Kidney tubule cell (primary cell): ENCODE results near the gene CMC1.
"Not testable (repeated sequence)": the region's sequence is repeated elsewhere in the genome, so short reads cannot be mapped to it uniquely, and the experiment has no call there.

Experiments
- DNase-seq: peaks from one replicate; pipeline ENCODE4 v3.0.0-alpha.2; 2018; ENCODE audit warnings: low spot score

The CMC1 gene

GRCh38 chr3:28241221-28242160 is at the start of gene CMC1:
TSS of gene CMC1 (plus strand) at chr3:28241619. CDS start at chr3:28241794, 175 bp downstream.
- peak; percentile 97 for DNase-seq

- DNase-seq, result no peak
Measured at GRCh38 chr3:28198161-28198560, 43.3 kb upstream of the CMC1 start.

GRCh38 chr3:28198974-28199373 is 42.4 kb upstream of the CMC1 start:
- no peak for DNase-seq

- DNase-seq, result not testable (repeated sequence)
Measured at GRCh38 chr3:28199643-28200042, 41.8 kb upstream of the CMC1 start.

- not testable (repeated sequence) for DNase-seq
Measured at GRCh38 chr3:28200366-28200848, 41.0 kb upstream of the CMC1 start.

- no peak for DNase-seq
Measured at GRCh38 chr3:28206479-28206878, 34.9 kb upstream of the CMC1 start.

GRCh38 chr3:28207000-28207733 is 34.3 kb upstream of the CMC1 start:
- DNase-seq, result no peak

- no peak for DNase-seq
Measured at GRCh38 chr3:28210968-28211713, 30.3 kb upstream of the CMC1 start.

GRCh38 chr3:28212681-28213080 is 28.7 kb upstream of the CMC1 start:
- no peak for DNase-seq

- no peak for DNase-seq
Measured at GRCh38 chr3:28215407-28215806, 26.0 kb upstream of the CMC1 start.

- no peak for DNase-seq
Measured at GRCh38 chr3:28218071-28218916, 23.1 kb upstream of the CMC1 start.

- no peak for DNase-seq
Measured at GRCh38 chr3:28218917-28219198, 22.6 kb upstream of the CMC1 start.

- DNase-seq, result no peak
Measured at GRCh38 chr3:28224430-28224829, 17.0 kb upstream of the CMC1 start.

GRCh38 chr3:28226020-28226419 is 15.4 kb upstream of the CMC1 start:
- DNase-seq, result no peak

- DNase-seq, result no peak
Measured at GRCh38 chr3:28228623-28229022, 12.8 kb upstream of the CMC1 start.

- no peak for DNase-seq
Measured at GRCh38 chr3:28232659-28233058, 8.8 kb upstream of the CMC1 start.

GRCh38 chr3:28234454-28234853 is 7.0 kb upstream of the CMC1 start:
- no peak for DNase-seq

GRCh38 chr3:28239108-28239507 is 2.3 kb upstream of the CMC1 start:
- DNase-seq, result no peak

GRCh38 chr3:28240441-28240840 is 978 bp upstream of the CMC1 start:
- DNase-seq, result no peak

- DNase-seq, result no peak
Measured at GRCh38 chr3:28242519-28242918, 1.1 kb downstream of the CMC1 start.

- DNase-seq, result peak; percentile 35
Measured at GRCh38 chr3:28243424-28244106, 2.1 kb downstream of the CMC1 start.
